ENCODE data around the gene LPGAT1.
"Not testable (repeated sequence)": the region's sequence is repeated elsewhere in the genome, so short reads cannot be mapped to it uniquely, and the experiment has no call there.

LPGAT1 gene

DNA sequence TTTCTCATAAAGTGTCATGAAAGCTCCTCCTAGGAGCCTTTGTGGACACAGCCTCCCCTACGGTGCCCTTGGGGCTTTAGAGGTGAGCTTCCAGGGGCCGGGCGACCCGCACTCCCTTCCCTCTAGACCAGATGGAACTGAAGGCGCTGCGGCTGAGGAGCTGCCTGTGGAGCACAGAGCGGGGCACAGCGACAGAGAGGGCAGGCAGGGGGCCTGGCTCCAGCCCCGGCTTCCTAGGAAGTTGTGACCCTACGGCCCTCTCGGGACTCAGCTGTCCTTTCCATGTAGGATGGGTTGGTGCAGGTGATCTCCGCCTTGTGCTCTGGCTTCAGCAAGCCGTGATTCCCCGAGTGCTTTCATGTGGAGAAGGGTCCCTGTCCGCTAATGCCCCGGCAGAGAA, 131.5 kb downstream of the LPGAT1 start:
- no peak for DNase-seq

DNA sequence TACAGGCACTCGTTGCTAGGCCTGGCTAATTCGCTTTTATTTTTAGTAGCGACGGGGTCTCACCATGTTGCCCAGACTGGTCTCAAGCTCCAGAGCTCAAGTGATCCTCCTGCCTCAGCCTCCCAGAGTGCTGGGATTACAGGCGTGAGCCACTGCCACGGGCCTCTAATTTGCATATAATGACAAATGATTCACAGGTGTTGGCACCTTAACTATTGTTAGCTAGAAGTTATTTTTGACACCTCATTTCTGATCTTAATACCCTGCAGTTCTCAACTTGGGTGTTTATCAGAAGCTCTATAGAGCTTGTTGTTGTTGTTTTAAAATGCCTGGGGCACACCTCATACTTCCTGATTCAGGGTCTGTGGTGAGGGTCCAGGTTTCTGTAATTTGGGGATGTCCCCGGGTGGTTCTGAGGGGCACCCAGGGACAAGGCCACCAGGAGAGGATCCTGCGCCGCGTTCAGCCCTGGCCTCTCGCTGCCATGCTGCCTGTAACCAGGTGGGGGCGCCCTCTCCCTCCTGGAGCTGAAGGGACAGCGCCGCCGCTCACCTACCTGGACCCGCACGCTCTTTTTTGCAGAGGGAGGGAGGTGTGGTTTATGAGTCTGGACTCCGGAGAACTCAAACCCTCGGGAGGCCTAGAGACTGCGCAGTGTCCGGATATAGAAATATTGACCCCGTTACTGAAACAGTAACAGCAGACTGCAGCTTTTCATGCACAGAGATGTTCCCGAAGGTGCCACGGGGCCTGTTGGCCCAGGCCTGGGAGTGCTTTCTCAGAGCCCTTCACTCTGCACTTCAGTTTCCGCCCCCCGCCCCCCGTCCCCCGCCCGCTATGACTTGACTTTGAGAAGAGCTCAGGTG, 132.2 kb downstream of the LPGAT1 start:
- peak; percentile 74 for DNase-seq

DNA sequence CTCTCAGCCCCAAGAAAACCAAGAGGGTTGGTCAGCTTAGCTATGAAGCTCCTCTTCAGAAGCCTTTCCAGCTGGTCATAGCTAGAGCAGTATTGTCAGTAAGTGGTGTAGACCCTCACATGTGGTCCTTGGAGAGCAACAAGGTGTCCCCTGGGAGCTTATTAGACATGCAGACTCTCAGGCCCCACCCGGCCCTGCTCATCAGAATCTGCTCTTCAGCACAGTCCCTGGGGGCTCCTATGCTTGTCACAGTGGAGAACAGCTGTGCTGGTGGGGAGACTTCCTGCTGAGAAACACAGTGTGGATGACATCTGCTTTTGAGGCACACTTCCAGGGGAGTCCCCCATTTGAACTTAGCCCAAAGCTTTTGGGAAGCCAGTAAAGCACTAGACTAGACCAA, 133.2 kb downstream of the LPGAT1 start:
- no peak for DNase-seq

DNA sequence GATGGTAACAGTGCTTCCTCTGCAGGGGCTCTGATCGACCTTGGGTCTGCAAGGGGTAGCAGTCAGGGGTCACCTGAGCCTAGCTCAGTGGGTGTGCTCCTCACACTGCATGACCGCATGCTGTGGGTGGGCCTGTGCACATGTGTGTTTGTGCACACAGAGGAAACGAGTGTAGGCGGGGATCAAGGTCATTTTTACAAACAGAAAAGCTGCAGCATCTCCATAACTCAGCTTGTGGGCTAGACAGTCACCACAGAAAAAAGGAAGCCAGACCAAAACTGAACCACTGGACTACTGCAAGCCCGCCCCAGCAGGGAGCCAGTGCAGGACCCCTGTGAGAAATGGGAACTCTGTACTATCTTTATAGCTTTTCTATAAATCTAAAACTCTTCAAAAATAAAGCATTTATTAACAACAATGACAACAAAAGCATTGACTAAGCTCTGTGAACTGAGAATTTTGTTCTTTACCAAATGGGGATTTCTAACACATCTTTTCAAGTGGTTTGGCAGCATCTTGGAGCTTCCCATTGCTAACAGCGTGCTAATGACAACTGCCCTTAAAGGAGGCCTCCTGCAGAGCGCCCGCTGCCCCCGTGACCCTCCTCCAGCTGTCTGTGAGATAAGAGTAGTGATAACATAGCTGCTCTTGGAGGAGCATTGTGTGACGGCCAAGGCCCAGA, 135.3 kb downstream of the LPGAT1 start:
- no peak for DNase-seq

DNA sequence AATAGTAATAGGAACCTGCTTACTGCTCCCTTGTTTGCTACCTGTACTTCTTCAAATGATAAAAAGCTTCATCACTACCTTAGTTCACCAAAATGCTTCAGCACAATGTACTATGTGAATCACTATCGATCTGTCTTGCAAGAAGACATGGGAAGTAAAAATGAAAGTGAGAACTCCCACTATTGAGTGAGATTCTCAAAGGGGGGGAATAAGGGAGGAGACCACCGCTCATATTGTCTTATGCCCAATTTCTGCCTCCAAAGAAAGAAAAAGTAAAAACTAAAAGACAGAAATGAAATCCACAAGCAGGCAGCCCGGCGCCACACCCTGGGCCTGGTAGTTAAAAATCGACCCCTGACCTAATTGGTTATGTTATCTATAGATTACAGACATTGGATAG, 136.7 kb downstream of the LPGAT1 start:
- not testable (repeated sequence) for DNase-seq
